NCI-H748 (cell line): ENCODE results near the gene ZNF654.
"Not testable (repeated sequence)": the region's sequence is repeated elsewhere in the genome, so short reads cannot be mapped to it uniquely, and the experiment has no call there.

Experiments used
- DNase-seq: peaks from one replicate; lab custom pipeline; 2025; ENCODE audit not compliant: unreplicated experiment; lab: John Stamatoyannopoulos, UW

ZNF654 gene

GRCh38 chr3:88058581-88059379 lies at the start of gene ZNF654, which contains the start of gene CGGBP1:
TSS of gene ZNF654 (plus strand) at chr3:88059255. CDS start at chr3:88059320, 65 bp downstream.
TSS of gene CGGBP1 (minus strand) at chr3:88059005. CDS start at chr3:88055976, 3,029 bp downstream.
- DNase-seq: peak; percentile 97

GRCh38 chr3:88010810-88011209 lies 48.2 kb upstream of the ZNF654 start:
- no peak for DNase-seq

GRCh38 chr3:88013592-88013991 lies 45.5 kb upstream of the ZNF654 start:
- no peak for DNase-seq

GRCh38 chr3:88015656-88016055 lies 43.4 kb upstream of the ZNF654 start:
- DNase-seq: not testable (repeated sequence)

- no peak for DNase-seq
Observed at GRCh38 chr3:88019024-88019423, 40.0 kb upstream of the ZNF654 start.

- DNase-seq: no peak
Observed at GRCh38 chr3:88025001-88025552, 34.0 kb upstream of the ZNF654 start.

GRCh38 chr3:88028876-88029275 lies 30.2 kb upstream of the ZNF654 start:
- DNase-seq: no peak

GRCh38 chr3:88030210-88030609 lies 28.8 kb upstream of the ZNF654 start:
- no peak for DNase-seq

- peak; percentile 29 for DNase-seq
Observed at GRCh38 chr3:88031642-88032077, 27.4 kb upstream of the ZNF654 start.

GRCh38 chr3:88032245-88032644 lies 26.8 kb upstream of the ZNF654 start:
- no peak for DNase-seq

GRCh38 chr3:88033079-88033478 lies 26.0 kb upstream of the ZNF654 start:
- DNase-seq: no peak

GRCh38 chr3:88033808-88034207 lies 25.2 kb upstream of the ZNF654 start:
- no peak for DNase-seq

- no peak for DNase-seq
Observed at GRCh38 chr3:88034491-88035275, 24.4 kb upstream of the ZNF654 start.

GRCh38 chr3:88036221-88036620 lies 22.8 kb upstream of the ZNF654 start:
- DNase-seq: no peak

- no peak for DNase-seq
Observed at GRCh38 chr3:88038566-88038965, 20.5 kb upstream of the ZNF654 start.

- no peak for DNase-seq
Observed at GRCh38 chr3:88040529-88040928, 18.5 kb upstream of the ZNF654 start.

GRCh38 chr3:88041005-88041404 lies 18.1 kb upstream of the ZNF654 start:
- DNase-seq: no peak

- no peak for DNase-seq
Observed at GRCh38 chr3:88044411-88044810, 14.6 kb upstream of the ZNF654 start.

- no peak for DNase-seq
Observed at GRCh38 chr3:88046766-88047165, 12.3 kb upstream of the ZNF654 start.

- no peak for DNase-seq
Observed at GRCh38 chr3:88057630-88058305, 1.3 kb upstream of the ZNF654 start.

GRCh38 chr3:88058306-88058580 lies 812 bp upstream of the ZNF654 start:
- no peak for DNase-seq
